IPS DF 4.7 (cell line): ENCODE measurements around the gene KCNH2.

ENCODE experiments used
- DNase-seq: peaks from one replicate; pipeline ENCODE4 v3.0.0-alpha.2; 2013; ENCODE audit warnings: low spot score; ENCODE audit errors: extremely low read depth

KCNH2 gene

GRCh38 chr7:150996376-150997074 is 18.4 kb upstream of the KCNH2 start:
- no peak for DNase-seq

GRCh38 chr7:150994838-150995510 is 16.9 kb upstream of the KCNH2 start:
- DNase-seq = no peak

GRCh38 chr7:150994141-150994837 is 16.2 kb upstream of the KCNH2 start:
- no peak for DNase-seq

- no peak for DNase-seq
Measured at GRCh38 chr7:150993511-150993910, 15.4 kb upstream of the KCNH2 start.

GRCh38 chr7:150992833-150993302 is 14.7 kb upstream of the KCNH2 start:
- DNase-seq = no peak

- no peak for DNase-seq
Measured at GRCh38 chr7:150992051-150992640, 14.0 kb upstream of the KCNH2 start.

GRCh38 chr7:150990416-150991186 is 12.5 kb upstream of the KCNH2 start, which contains the start of gene NOS3:
Gene NOS3, plus strand, starts transcription at chr7:150991017. Its CDS starts 2,787 bp downstream, at chr7:150993804.
- no peak for DNase-seq

- no peak for DNase-seq
Measured at GRCh38 chr7:150989456-150989855, 11.3 kb upstream of the KCNH2 start.

GRCh38 chr7:150988230-150989226 is 10.4 kb upstream of the KCNH2 start:
- no peak for DNase-seq

- no peak for DNase-seq
Measured at GRCh38 chr7:150986556-150986955, 8.4 kb upstream of the KCNH2 start.

- no peak for DNase-seq
Measured at GRCh38 chr7:150986099-150986512, 8.0 kb upstream of the KCNH2 start.

GRCh38 chr7:150983893-150984368 is 5.8 kb upstream of the KCNH2 start:
- DNase-seq = no peak

GRCh38 chr7:150982351-150982750 is 4.2 kb upstream of the KCNH2 start:
- DNase-seq = no peak

- no peak for DNase-seq
Measured at GRCh38 chr7:150981644-150982043, 3.5 kb upstream of the KCNH2 start.

GRCh38 chr7:150980663-150981062 is 2.5 kb upstream of the KCNH2 start:
- DNase-seq = no peak

GRCh38 chr7:150979713-150980390 is 1.7 kb upstream of the KCNH2 start:
- DNase-seq = no peak

GRCh38 chr7:150977382-150978125 is 567 bp downstream of the KCNH2 start:
- no peak for DNase-seq
